GM19025 (cell line): ENCODE data around the gene LAMA1.
"Not testable (repeated sequence)": the region's sequence is repeated elsewhere in the genome, so short reads cannot be mapped to it uniquely, and the experiment has no call there.

Source experiments
- ATAC-seq: cut with Tn5 transposase; IDR thresholded peaks from one replicate; pipeline ENCODE4 v1.9.1; 2021; ENCODE audit warnings: mild to moderate bottlenecking, low read depth, moderate library complexity; ENCODE audit not compliant: unreplicated experiment

Gene LAMA1

DNA sequence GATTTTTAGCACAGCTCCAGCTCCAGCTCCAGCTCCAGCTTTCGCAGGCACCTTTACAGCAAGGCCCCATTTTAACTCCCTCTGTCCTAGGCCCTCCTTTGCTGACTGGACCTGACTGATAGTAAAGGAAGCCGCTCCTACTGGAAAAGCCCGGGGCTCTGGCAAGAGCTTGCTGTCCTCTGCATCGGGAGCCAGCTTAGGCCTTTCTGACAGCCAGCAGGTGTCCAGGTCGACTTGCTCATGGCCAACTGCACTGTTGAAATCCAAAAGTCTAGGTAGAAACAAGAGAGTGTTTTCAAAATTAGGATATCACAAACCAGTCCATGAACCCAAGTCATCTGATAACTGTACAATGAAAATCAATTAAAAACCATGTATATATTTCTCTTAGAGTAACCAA, 161.1 kb downstream of the LAMA1 start:
- no peak for ATAC-seq

DNA sequence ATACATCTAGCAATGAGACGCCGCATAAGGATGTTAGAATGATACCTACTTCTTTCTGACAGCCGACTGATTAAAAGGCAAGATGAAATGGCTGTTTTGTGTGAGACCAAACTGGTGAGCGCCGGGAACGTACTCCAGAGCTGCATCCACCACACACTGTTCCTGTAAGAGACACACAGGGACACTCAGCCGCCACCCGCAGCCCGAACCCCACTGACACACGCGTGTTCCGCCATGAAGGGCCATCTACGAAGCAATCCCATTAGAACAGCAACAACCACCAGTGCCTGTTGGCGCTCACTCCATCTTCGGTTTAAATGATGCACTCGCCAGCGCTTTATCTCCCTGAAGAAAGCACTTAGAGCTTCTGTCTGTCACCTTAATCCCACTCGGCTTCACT, 162.3 kb downstream of the LAMA1 start:
- no peak for ATAC-seq

GRCh38 chr18:6954501-6954900, 163.1 kb downstream of the LAMA1 start:
- no peak for ATAC-seq

DNA sequence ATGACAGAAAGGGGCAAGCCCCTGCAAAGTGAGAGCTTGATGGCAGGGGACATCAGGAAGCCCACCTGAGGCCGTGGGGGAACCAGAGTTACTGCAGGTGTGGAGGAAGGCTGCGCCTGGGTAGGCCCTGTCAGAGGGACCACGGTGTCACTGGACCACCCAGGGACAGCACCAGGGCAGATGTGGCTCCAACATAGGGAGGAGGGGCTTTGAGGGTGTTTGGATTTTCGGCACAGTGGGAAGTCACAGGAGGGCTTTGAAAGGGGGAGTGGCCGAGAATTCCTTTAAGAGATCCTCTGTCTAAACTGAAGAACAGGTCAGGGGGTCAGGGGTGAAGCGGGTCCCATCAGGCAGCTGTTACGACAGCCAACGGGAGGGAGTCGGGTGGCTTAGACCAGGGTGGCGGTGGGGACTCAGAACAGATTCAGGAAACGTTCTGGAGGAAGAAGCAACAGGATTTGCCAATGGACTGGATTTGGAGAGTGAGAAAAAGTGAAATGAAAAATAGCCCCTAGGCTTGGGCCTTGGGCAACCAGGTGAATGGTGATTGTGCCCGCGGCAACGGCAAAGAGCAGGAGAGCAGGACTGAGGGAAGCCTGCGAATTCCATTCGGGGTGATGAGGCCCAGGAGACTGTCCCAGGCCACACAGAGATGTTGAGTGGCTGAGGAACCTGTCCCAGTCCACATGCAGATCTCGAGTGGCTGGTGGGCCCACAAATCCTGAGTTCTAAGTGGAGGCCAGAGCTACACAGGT, 166.1 kb downstream of the LAMA1 start:
- ATAC-seq, result no peak

GRCh38 chr18:6950641-6951040, 167.0 kb downstream of the LAMA1 start:
- ATAC-seq, result no peak

- no peak for ATAC-seq
These were observed 167.6 kb downstream of the LAMA1 start for GRCh38 chr18:6949800-6950586.

- no peak for ATAC-seq
These were observed 169.1 kb downstream of the LAMA1 start for GRCh38 chr18:6948281-6949055.

DNA sequence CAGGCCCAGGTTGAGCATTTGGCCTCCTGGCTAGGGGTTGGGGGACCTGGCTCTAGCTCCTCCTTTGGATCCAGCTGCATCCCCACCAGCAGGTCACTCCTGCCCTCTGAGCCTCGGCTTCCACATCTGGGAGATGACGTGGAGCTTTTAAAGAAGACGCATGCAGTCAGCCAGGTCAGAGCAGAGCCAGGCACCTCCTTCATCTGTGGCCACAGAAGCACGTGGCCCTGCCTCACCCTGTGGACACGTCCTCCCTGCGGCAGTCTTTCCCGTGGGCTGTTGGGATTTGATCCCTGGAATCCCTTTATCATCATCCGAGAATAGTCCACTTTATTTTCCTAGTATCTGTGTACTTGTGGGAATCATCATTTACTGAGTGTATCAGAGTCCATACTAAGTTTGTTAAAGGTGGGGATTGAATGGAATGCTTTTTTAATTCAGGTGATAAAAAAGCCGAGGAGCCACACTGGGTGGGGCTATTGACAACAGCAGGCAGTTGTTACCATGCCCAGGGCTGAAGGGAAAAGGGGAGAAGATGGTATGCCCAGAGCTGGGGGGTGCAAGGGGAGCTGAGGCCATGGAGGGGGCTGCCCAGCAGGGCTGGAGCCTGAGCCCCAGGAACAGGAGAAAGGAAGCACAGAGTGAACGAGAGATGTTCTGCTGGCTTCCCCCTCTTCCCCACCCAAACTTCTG, 170.1 kb downstream of the LAMA1 start:
- ATAC-seq, result no peak

DNA sequence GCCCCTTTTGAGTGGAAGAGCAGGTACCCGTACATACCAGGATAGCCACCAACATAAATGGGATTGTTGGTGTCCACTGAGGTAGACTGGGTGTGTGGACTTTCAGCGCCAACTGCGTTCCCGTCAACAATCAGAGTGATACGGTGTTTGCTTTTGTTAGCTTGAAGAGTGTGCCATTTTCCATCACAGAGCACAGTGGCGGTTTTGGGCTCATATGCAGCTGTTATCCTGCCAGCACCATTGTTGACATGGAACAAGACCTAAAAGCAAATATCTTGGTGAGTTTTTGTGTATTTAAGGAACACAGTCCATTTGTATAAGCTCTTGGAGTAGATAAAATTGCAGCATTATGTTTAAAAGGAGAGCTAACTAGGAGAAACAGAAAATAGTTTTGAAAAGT, 174.5 kb downstream of the LAMA1 start:
- no peak for ATAC-seq

DNA sequence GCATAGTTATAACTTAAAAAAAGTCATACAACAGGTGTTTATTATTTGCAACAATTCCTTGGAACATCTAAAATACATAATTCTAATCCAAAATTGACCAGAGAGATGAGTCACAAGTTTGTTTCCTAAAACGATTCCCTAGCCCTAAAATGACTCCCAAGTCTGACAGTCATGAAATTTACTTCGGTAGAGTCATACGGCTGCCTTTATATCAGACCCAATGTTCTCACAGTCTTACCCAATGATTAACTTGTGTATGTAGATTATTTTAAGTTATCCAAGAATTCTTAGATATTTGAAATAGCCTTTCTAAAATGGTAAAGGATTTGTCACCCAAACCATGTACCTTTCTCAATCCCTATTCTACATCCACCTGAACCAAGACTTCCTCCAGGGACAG, 174.9 kb downstream of the LAMA1 start:
- no peak for ATAC-seq

DNA sequence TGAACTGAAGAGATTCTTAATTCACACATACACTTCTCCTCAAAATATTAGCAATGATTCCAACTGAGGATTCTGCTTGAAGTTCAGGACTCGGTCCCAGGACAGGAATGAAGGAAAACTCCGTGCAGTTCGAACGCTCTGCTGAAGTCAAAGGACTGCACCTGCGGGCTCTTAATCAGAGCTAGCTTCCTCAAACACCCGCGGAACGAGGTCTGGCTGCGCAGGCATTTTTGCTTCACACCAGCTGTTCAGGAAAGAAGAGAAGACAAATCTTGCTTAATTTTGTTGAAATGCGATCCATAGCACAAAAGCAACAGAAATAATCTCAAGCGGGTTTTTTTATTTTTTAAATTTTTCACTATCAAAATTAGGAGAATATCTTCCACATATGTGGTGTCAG, 175.6 kb downstream of the LAMA1 start:
- no peak for ATAC-seq

DNA sequence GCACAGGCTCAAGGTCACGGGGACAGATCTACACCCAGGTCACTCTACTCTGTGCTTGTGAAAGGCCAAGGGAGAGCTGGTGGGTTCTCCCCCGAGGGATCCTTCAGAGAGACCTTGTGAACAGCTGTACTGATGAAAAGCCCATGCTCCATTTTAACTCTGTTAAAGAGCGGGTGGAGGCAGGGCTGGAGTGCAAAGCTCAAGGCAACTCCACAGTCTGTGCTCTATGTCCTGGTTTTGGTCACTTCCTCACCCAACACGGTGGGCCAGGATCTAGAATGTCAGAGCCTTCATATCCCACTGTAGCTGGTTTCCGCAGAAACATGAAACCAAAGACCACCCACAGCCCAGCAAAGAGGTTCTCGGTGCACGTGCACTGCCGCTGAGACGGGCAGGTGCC, 177.1 kb downstream of the LAMA1 start:
- no peak for ATAC-seq

DNA sequence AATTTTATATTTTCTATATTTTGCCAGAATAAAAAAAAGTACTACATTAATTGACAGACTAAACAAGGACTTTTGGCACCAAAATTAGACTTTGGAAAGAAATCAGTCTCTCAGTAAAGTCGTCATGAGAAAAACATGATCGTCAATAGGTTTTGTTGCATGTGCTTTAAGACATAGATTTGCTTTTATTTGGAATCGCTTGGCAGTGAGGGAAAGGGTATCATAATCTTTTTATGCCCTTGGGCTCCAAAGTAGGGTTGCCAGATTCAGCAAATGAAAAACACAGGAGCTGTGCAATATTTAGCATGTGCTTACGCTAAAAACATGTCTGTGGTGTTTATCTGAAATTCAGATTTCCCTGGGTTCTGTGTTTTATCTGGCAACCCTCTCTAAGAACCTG, 177.6 kb downstream of the LAMA1 start:
- ATAC-seq, result no peak

- not testable (repeated sequence) for ATAC-seq
These were observed 179.2 kb downstream of the LAMA1 start for GRCh38 chr18:6938403-6938802.

DNA sequence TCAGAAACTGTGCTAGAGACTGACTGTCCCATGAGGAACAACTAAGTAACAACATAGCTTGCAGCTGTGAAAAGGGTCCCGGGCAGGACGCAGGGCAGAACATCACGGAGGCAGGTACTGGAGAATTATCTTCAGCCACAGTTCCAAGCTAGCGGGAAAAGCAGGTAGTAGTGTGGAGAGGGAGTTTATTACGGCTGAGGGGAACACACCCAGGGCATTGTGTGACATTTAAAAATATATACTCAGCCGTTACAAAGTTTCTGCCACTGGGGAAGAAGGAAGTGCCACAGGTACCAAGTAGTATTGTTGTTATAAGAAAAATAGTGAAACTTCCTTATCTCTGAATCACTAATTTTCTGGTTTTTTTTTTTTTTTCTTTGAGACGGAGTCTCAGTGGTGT, 179.6 kb downstream of the LAMA1 start:
- no peak for ATAC-seq

GRCh38 chr18:6934859-6935258, 182.7 kb downstream of the LAMA1 start:
- no peak for ATAC-seq

- no peak for ATAC-seq
These were observed 188.1 kb downstream of the LAMA1 start for GRCh38 chr18:6929370-6930102.

DNA sequence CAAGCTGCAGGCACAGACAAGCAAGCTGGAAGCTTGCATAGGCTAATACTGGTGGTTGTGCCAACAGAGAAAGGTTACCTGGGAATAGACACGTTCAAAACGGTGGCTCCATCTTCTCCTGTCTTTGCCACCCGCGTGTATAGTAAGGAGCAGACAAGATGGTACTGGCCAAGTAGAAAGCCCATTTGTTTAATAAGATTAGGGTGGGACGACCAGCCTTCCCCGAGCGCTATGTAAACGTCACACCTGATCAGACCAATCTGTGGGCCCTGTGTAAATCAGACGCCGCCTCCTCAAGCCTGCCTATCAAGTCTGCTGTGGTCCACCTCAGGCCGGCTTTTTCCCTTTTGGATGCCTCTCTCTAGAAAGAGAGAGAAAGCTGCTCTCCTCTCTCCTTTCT, 189.2 kb downstream of the LAMA1 start:
- ATAC-seq, result no peak

DNA sequence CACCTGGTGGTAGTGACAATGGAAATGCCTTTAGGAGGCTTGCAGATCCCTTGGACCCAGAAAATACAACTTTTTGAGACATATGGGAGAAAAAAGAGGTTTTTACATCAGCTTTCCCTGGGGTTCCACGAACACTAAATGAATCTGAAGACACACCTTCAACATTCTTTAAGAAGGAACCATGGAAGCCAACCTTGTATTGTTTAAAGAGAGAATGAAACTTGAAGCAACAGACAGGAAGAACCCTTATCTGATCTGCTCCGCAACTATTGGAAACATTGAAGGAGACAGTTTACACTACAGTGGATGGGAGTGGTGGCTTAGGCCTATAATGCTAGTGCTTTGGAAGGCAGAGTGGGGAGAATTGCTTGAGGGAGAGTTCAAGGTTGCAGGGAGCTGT, 190.4 kb downstream of the LAMA1 start:
- no peak for ATAC-seq

DNA sequence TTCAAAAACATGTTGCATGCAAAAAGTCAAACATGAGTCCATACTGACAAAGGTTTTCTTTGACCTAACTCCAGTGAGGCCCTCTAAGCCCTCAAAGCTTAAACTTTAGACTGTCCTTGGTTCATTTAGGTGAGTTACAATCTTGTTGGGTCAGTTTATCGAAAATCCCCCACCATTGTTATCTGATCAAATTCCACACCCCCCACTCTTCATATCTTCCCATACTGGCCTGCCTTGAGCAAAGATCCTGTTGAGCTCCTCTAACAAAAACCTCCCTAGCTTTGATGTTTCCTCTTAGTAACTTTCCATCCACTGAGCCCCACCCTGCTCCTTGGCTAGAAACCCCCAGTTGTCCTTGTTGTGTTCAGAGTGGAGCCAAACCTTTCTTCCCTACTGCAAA, 194.4 kb downstream of the LAMA1 start:
- ATAC-seq, result no peak
